Activated naive CD8-positive, alpha-beta T cell treated with anti-CD3 and anti-CD28 coated beads, Interleukin-2, amount 50 U/mL, for 16 hours (primary cell): Measurements from ENCODE around the gene CNTNAP3.
"Not testable (repeated sequence)": the region's sequence is repeated elsewhere in the genome, so short reads cannot be mapped to it uniquely, and the experiment has no call there.

Source experiments
- DNase-seq: peaks from one replicate; pipeline ENCODE4 v3.0.0-alpha.2; 2020; ENCODE audit warnings: low read depth, low spot score

The CNTNAP3 gene

DNA sequence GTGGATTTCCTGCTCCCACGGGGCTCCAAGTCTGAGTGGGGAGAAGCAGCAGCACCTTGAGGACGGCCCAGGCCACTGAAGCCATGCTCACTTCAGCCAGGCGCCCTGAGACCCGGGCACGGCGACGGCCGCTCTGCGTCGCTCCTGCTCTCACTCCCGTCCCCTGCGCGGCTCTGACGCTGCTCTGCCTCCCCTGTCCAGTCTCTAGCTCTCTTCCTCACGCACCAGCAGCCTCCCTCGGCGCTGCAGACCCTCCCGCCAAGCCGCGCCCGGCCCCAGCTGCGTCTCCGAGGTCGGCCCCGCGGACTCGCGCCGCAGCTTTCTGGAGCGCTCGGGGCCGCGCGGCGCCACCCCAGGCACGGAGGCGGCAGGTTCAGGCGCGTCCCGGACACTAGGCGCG lies at the start of gene CNTNAP3:
Gene CNTNAP3, minus strand, starts transcription at position 188 of the 400 bp plus-strand sequence. Its CDS starts 103 bp downstream, at position 85.
- not testable (repeated sequence) for DNase-seq

- not testable (repeated sequence) for DNase-seq
Measured at GRCh38 chr9:39279995-39280394, 8.0 kb downstream of the CNTNAP3 start.

DNA sequence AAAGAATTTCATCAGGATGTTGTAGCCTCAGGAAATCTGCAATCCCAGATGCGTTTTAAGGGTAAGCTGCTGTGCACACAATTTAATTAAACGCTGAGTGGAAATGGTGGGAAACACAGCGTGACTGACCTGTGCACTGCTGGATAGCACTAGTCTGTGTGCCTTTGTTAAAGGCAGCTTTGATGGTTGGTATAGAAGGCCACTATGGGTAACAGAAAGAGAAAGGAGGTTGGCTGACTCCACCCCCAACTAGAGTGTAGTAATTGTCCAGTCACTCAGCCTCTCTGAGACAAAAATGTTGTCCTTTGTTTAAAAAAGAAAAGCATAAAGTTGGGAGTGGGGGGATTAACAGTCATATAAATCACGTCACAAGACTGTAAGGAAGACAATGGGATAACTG lies 45.5 kb downstream of the CNTNAP3 start:
- DNase-seq, result not testable (repeated sequence)

GRCh38 chr9:39232130-39232991 lies 55.6 kb downstream of the CNTNAP3 start:
- DNase-seq, result not testable (repeated sequence)

DNA sequence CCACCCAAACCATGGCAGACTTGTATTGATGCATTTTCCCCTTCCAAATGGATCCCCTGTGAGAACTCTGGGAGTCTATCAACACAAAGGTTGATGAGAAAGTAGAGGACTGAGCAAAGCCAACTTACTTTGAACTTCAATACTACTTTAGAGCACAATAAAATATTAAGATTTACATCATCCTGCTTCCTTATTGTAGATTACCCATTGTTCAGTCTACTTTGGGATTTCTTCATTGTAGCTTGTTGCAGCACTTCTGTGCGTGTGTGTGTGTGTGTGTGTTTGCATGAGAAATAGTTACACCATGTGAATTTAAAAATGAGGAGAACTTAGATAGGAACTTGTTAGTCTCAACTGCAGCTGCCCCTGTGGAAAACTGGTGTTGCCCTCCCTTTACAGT lies 72.0 kb downstream of the CNTNAP3 start:
- DNase-seq, result not testable (repeated sequence)

DNA sequence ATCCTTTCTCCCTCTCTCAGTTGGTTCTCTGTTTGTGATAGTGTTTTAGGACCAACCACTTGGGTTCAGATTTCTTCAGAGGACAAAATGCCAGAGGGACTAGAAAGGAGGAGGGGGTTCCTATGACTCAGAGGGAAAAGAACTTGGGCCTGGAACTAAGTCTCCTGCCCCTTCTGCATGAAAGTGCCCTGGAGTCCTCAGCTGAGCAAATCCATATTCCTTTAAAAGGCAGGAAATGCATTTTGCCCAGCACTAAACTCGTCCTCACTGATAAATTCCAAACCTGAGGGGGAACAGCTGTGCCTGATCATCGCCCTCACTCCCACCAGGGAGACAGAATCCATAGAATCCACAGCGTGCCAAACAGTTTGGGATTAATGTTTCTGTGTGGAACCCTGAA lies 78.2 kb downstream of the CNTNAP3 start:
- not testable (repeated sequence) for DNase-seq

DNA sequence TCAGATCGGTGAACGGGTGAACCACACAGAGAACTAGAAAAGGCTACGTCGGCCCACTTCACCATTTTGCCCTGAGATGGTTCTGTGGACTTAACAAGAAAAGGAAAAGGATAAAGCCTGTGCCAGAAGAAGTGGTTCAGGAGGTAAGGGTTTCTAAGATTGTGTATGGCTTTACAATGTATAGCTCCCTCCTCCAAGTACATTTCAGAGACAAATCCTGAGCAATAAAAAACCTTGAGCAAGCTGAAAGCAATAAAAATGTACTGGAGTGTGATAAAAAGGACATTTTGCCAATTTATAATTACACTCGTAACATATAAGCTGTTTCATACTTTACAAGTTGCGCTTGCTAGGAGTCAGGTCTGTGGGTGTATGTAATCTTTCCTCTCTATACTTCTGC lies 81.3 kb downstream of the CNTNAP3 start:
- not testable (repeated sequence) for DNase-seq

GRCh38 chr9:39205842-39206241 lies 82.1 kb downstream of the CNTNAP3 start:
- DNase-seq, result not testable (repeated sequence)

GRCh38 chr9:39200412-39200811 lies 87.6 kb downstream of the CNTNAP3 start:
- DNase-seq, result not testable (repeated sequence)

GRCh38 chr9:39198000-39198709 lies 89.8 kb downstream of the CNTNAP3 start:
- not testable (repeated sequence) for DNase-seq

DNA sequence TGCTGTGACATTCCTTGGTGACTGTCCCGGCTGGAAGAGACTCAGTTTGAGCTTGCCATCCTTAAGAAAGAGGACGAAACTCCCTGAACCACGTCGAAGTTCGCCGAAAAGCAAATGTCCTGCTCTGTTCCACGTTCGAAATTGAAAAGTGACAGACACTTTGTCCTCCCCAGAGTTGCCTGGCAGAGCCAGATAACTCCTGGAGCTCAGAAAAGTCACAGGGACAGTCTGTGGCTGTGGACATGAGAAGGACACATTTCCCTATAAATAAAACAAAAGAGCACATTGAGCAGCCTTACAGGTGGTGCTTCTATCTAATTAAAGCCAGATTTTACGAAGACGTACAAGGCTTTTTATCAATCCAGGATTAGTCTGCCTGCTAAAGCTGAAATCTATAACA lies 116.6 kb downstream of the CNTNAP3 start:
- DNase-seq, result not testable (repeated sequence)

DNA sequence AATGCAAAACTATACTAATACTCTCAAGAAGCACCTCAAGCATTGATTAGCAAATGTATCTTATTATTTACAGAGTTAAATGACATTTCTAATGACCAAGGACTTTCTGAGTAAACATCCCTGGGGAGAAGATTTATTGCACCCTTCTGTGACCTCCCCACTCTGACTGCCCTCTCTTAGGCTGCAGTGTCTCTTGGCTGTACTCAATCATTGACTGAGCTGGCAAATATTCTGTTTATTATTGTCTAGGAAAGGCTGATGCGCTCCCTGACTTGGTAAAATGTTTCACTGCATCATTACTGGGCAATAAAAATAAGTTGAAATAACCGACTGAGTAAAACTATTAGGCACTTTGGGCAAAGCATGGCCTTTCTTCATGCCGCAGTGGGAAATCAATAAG lies 130.3 kb downstream of the CNTNAP3 start:
- not testable (repeated sequence) for DNase-seq

GRCh38 chr9:39132826-39133552 lies 155.0 kb downstream of the CNTNAP3 start:
- DNase-seq, result not testable (repeated sequence)

DNA sequence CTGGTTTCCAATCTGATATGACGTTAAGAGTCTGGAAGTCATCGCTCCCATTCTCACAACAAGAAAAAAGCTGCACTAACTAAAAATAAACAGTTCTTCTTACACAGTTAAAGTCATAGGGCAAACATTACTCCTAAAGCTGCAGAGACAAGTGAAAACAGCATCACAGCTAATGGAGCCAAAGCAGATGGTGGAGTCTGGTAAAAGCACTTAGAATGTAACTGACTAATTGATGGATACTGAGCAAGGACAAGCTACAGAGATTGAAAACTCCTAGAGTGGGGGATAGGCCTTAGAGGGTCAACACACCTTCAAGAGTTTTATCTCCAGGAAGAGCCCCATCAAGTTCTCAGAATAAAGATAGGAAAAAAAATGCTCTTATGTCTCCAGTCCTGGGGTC lies 166.6 kb downstream of the CNTNAP3 start:
- DNase-seq, result not testable (repeated sequence)

GRCh38 chr9:39111746-39112145 lies 176.2 kb downstream of the CNTNAP3 start:
- not testable (repeated sequence) for DNase-seq

DNA sequence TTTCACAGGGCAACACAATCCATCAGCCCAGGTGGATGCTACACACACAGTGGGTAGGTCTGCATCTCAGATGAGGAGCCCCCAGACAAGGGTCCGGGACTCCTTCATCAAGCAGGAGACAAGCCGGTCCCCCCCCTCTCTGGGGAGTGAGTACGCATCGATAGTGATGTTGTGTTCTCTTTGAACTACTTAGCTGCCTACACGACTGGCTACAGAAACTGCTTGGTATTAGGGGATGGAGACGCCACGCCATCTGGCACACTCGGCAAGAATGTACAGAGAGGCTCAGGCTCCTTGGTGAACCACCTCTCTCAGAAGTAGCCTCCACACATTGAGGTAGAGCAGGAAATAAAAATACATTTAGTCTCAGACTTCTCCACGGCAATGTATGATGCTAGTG lies 179.8 kb downstream of the CNTNAP3 start:
- DNase-seq, result no peak

- DNase-seq, result not testable (repeated sequence)
Measured at GRCh38 chr9:39097208-39097607, 190.8 kb downstream of the CNTNAP3 start.

- DNase-seq, result not testable (repeated sequence)
Measured at GRCh38 chr9:39085311-39085710, 202.7 kb downstream of the CNTNAP3 start.

DNA sequence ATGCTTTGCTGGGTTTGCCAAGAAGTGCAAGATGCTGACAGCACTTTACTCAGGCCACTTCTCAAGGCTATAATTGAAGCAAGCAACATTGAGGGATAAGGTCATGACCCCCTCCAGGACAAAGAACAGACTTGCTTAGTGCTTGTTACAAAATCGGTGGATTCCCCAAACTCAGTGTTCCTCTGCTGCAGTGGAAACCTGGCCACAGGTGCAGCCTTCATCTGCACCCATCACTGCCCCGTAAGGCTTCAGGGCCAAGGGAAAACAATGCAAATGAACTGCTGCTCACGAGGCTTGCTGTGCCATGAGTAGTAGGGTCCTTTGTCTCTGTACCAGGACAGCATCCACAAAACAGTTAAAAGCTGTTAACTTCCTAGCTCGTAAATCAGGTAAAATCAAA lies 205.4 kb downstream of the CNTNAP3 start:
- DNase-seq, result not testable (repeated sequence)

GRCh38 chr9:39080081-39080480 lies 207.9 kb downstream of the CNTNAP3 start:
- DNase-seq, result not testable (repeated sequence)

DNA sequence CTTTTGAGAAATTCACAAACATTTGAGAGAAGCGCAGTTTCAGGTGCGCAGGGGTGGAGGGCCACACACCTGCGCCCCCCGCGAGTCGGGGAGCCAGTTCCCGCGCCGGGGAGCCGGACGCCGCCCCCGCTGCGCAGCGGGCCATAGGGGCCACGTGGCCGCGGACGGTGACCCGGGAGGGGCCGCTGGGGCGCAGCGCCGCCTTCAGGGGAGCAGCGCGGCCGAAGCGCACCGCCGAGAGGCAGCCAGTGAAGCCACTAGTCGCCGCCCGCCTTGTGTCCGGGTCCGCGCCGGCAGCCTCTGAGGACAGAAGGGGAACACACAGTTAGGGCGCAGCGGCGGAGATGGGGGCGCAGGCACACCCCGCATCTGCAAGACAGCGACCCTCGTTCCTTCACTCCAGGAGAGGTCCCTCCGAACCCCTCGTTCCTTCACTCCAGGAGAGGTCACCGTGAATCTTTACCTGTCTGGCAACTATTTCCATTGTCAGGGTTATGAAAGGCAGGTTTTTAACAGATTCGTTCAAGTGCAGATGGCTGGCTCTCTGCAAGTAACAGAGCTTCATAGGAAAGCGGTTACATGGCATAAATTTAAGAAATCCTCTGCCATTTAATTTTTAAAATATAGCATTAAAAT lies 209.2 kb downstream of the CNTNAP3 start:
- DNase-seq, result not testable (repeated sequence)
